Measurements from ENCODE around the gene SNX32.

Gene SNX32

GRCh38 chr11:65814986-65815565 is 18.7 kb upstream of the SNX32 start:
- no peak for TF ChIP-seq CTCF (IDR thresholded peaks at IDR 0.05; ENCODE audit: insufficient read depth, low read length, missing control alignments)
- POLR2A ChIA-PET, result no interaction called here
- CTCF ChIA-PET, result interaction anchor here (0.9 to 9.3 kb wide), 7 partner anchors 13 to 111 kb away, joined by 3 to 170 read pairs (median 25); partner anchors contain the start of genes AP5B1, KAT5 and SNX32

GRCh38 chr11:65816696-65817095 is 17.1 kb upstream of the SNX32 start:
- DNase-seq (ENCODE audit: low read depth, low spot score), result no peak
- ChIA-PET POLR2A (interaction anchor here (1.2 kb wide), 1 partner anchor 201 kb away, joined by 3 read pairs; the partner anchor contains the start of gene PCNX3), CTCF (interaction anchor here (0.9 to 9.3 kb wide), 22 partner anchors 8 to 275 kb away, joined by 3 to 170 read pairs (median 12); partner anchors contain the start of genes AP5B1, KAT5, RNASEH2C and SNX32)
- no peak overlapping the region for H3K4me3 ChIP-seq (ENCODE audit: low read depth, low read length)
- TF ChIP-seq CTCF (IDR thresholded peaks at IDR 0.05; ENCODE audit: insufficient read depth, low read length, missing control alignments), result no peak

More at GRCh38 chr11:65814986-65815565, 18.7 kb upstream of the SNX32 start:
- H3K4me3 ChIP-seq (ENCODE audit: low read depth, low read length), result no peak overlapping the region
- DNase-seq (ENCODE audit: low read depth, low spot score), result no peak

GRCh38 chr11:65817312-65817834 is 16.4 kb upstream of the SNX32 start:
- H3K4me3 ChIP-seq (ENCODE audit: low read depth, low read length), result peak overlapping the region; percentile 79
- ChIA-PET POLR2A (interaction anchor here (0.5 to 1.2 kb wide), 2 partner anchors 103 to 202 kb away, joined by 3 read pairs; partner anchors contain the start of gene PCNX3), CTCF (interaction anchor here (0.5 to 9.3 kb wide), 39 partner anchors 9 to 400 kb away, joined by 3 to 170 read pairs (median 6); partner anchors contain the start of genes AP5B1, KAT5, RNASEH2C and SNX32)
- TF ChIP-seq CTCF (IDR thresholded peaks at IDR 0.05; ENCODE audit: insufficient read depth, low read length, missing control alignments), result no peak
- DNase-seq (ENCODE audit: low read depth, low spot score), result no peak

- DNase-seq (ENCODE audit: low read depth, low spot score), result peak; percentile 5
- POLR2A ChIA-PET, result interaction anchor here (0.5 kb wide), 1 partner anchor 103 kb away, joined by 3 read pairs; no protein-coding TSS in a partner anchor
- CTCF ChIA-PET, result interaction anchor here (0.5 to 9.3 kb wide), 53 partner anchors 10 to 247 kb away, joined by 3 to 170 read pairs (median 5); partner anchors contain the start of genes AP5B1, KAT5, RNASEH2C and SIPA1
- peak; percentile 96 for TF ChIP-seq CTCF (IDR thresholded peaks at IDR 0.05; ENCODE audit: insufficient read depth, low read length, missing control alignments)
- H3K4me3 ChIP-seq (ENCODE audit: low read depth, low read length), result peak overlapping the region; percentile 79
These were observed 15.7 kb upstream of the SNX32 start for GRCh38 chr11:65817835-65818680.

- ChIA-PET POLR2A (no interaction called here), CTCF (interaction anchor here (0.8 to 9.3 kb wide), 5 partner anchors 9 to 115 kb away, joined by 5 to 170 read pairs (median 16); partner anchors contain the start of genes KAT5 and SNX32)
- no peak for TF ChIP-seq CTCF (IDR thresholded peaks at IDR 0.05; ENCODE audit: insufficient read depth, low read length, missing control alignments)
- no peak for DNase-seq (ENCODE audit: low read depth, low spot score)
- no peak overlapping the region for H3K4me3 ChIP-seq (ENCODE audit: low read depth, low read length)
These were observed 12.7 kb upstream of the SNX32 start for GRCh38 chr11:65821107-65821506.

Measured in AG04449 (cell line).